ENCODE measurements around the gene CHST3. TPM values are rescaled to one million over a fixed set of nuclear protein-coding genes. Genes with fewer than 3 reads are reported as not detected.

Gene CHST3
- total and polyA plus RNA-seq, 2 experiments from 2014 or later, result 0.94 to 8.3 TPM

- no peak for TF ChIP-seq ZNF331 (CRISPR knock-in tag; IDR thresholded peaks at IDR 0.05; ENCODE audit: low read depth)
- no peak for TF ChIP-seq NANOG (IDR thresholded peaks at IDR 0.05; ENCODE audit: borderline replicate concordance)
- TF ChIP-seq JUNB (IDR thresholded peaks at IDR 0.05; ENCODE audit: unreplicated experiment), result no peak
- TF ChIP-seq REST (IDR thresholded peaks at IDR 0.05; ENCODE audit: unreplicated experiment), result no peak
- TF ChIP-seq POLR2AphosphoS5 (IDR thresholded peaks at IDR 0.05; ENCODE audit: low read depth), result no peak
Measured at GRCh38 chr10:72037266-72037665, 73.1 kb downstream of the CHST3 start (continued).

DNA sequence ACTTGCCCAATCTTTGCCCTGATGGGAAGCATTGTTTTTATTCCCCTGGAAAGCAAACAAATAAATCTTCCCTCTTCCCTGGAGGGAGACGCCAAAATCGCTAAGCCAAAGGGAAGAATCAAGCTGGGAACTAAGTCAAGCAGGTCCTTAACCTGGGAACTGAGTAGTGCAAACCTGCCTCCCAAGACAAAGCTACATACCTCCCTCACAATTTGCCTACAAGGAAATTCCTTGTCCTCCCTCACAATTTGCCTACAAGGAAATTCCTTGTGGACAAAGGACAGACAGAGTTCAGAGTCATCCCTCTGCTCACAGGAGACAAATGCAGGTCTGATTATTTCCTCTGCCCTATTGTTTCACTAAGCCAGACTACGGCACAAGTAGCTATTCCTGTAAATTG, 73.6 kb downstream of the CHST3 start:
- H3K79me2 ChIP-seq (replicated peaks; ENCODE audit: insufficient read depth), result no peaks in the 10 kb centered on the region
- H3F3A ChIP-seq (replicated peaks; ENCODE audit: low read depth), result no peaks in the 10 kb centered on the region
- no peaks in the 10 kb centered on the region for H3K27me3 ChIP-seq (ENCODE audit: insufficient read depth)
- Mint-ChIP-seq H3K4me1 (peaks cover 16% of the 10 kb centered on the region), H3K36me3 (ENCODE audit: low read depth) (no peaks in the 10 kb centered on the region), H3K9me3 (no peaks in the 10 kb centered on the region), H3K27ac (no peak overlapping the region), H3K4me3 (no peak overlapping the region), H3K27me3 (ENCODE audit: insufficient read depth, low read depth, poor library complexity) (peaks cover 9% of the 10 kb centered on the region)
- DNase-seq (ENCODE audit: low spot score), result peak; percentile 46
- no peaks in the 10 kb centered on the region for H3K36me3 ChIP-seq (ENCODE audit: insufficient read depth)
- peak; percentile 64 for ATAC-seq
- no peaks in the 10 kb centered on the region for H4K20me1 ChIP-seq (replicated peaks; ENCODE audit: insufficient read depth)
- H3K4me3 ChIP-seq, result no peak overlapping the region
- no peak overlapping the region for H3K4me2 ChIP-seq
- H3K27ac ChIP-seq (ENCODE audit: low read depth), result no peak overlapping the region
- H2AFZ ChIP-seq, result no peak overlapping the region
- no peaks in the 10 kb centered on the region for H3K4me1 ChIP-seq (ENCODE audit: insufficient read depth)
- H3K9me2 ChIP-seq (ENCODE audit: insufficient read depth), result no peaks in the 10 kb centered on the region
- TF ChIP-seq, protein P1, sequence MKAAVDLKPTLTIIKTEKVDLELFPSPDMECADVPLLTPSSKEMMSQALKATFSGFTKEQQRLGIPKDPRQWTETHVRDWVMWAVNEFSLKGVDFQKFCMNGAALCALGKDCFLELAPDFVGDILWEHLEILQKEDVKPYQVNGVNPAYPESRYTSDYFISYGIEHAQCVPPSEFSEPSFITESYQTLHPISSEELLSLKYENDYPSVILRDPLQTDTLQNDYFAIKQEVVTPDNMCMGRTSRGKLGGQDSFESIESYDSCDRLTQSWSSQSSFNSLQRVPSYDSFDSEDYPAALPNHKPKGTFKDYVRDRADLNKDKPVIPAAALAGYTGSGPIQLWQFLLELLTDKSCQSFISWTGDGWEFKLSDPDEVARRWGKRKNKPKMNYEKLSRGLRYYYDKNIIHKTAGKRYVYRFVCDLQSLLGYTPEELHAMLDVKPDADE (IDR thresholded peaks at IDR 0.05), result no peak
- TF ChIP-seq POLR2AphosphoS5 (IDR thresholded peaks at IDR 0.05; ENCODE audit: low read depth) (no peak), EZH2 (IDR thresholded peaks at IDR 0.05; ENCODE audit: low read depth, unreplicated experiment) (no peak), STAT1 (IDR thresholded peaks at IDR 0.05; ENCODE audit: unreplicated experiment) (no peak), EZH2phosphoT487 (IDR thresholded peaks at IDR 0.05; ENCODE audit: unreplicated experiment) (no peak), NANOG (IDR thresholded peaks at IDR 0.05; ENCODE audit: borderline replicate concordance) (no peak), REST (IDR thresholded peaks at IDR 0.05; ENCODE audit: unreplicated experiment) (no peak)
- TF ChIP-seq, protein P2, sequence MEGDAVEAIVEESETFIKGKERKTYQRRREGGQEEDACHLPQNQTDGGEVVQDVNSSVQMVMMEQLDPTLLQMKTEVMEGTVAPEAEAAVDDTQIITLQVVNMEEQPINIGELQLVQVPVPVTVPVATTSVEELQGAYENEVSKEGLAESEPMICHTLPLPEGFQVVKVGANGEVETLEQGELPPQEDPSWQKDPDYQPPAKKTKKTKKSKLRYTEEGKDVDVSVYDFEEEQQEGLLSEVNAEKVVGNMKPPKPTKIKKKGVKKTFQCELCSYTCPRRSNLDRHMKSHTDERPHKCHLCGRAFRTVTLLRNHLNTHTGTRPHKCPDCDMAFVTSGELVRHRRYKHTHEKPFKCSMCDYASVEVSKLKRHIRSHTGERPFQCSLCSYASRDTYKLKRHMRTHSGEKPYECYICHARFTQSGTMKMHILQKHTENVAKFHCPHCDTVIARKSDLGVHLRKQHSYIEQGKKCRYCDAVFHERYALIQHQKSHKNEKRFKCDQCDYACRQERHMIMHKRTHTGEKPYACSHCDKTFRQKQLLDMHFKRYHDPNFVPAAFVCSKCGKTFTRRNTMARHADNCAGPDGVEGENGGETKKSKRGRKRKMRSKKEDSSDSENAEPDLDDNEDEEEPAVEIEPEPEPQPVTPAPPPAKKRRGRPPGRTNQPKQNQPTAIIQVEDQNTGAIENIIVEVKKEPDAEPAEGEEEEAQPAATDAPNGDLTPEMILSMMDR (conservative IDR thresholded peaks at IDR 0.05; ENCODE audit: low read depth in 2 of 2), result no peak

Measured in GM23338 (cell line).